SJCRH30 (cell line): Measurements from ENCODE around the gene MRTFA. TPM values are rescaled to one million over a fixed set of nuclear protein-coding genes. Genes with fewer than 3 reads are reported as not detected.
A peak's percentile ranks its signal among the peaks of the same experiment; 100 is the strongest.

ENCODE experiments used
- DNase-seq, 2 experiments: peaks; one replicate each; pipeline ENCODE4 v3.0.0-alpha.2; 2015 to 2020
- H3K27ac ChIP-seq: fragments of 250-450 bp; sonication (Bioruptor Pico); 2 replicates; pipeline ENCODE4 v1.5.1; 2020; ENCODE audit warnings: mild to moderate bottlenecking, moderate library complexity
- H3K27me3 ChIP-seq: fragments of 250-450 bp; sonication (Bioruptor Pico); 2 replicates; pipeline ENCODE4 v1.5.1; 2020; ENCODE audit warnings: mild to moderate bottlenecking, moderate library complexity
- H3K36me3 ChIP-seq: fragments of 250-450 bp; sonication (Bioruptor Pico); 2 replicates; pipeline ENCODE4 v1.5.1; 2020; ENCODE audit warnings: mild to moderate bottlenecking, moderate library complexity
- H3K4me1 ChIP-seq: fragments of 250-450 bp; sonication (Bioruptor Pico); 2 replicates; pipeline ENCODE4 v1.5.1; 2020; ENCODE audit warnings: mild to moderate bottlenecking, moderate library complexity
- H3K4me3 ChIP-seq: fragments of 250-450 bp; sonication (Bioruptor Pico); 2 replicates; pipeline ENCODE4 v1.5.1; 2020; ENCODE audit warnings: mild to moderate bottlenecking, moderate library complexity
- H3K9me3 ChIP-seq: fragments of 250-450 bp; sonication (Bioruptor Pico); replicated peaks from 2 replicates; pipeline ENCODE4 v1.5.1; 2020; ENCODE audit warnings: mild to moderate bottlenecking, moderate library complexity
- total RNA-seq: library from RNA; depleted of rRNA; stranded (reverse); fragments of >200 nt; shearing (Covaris generic); gene quantifications from 2 replicates; pipeline ENCODE4 v1.2.3, GENCODE V29; 2014

Gene MRTFA
- total RNA-seq, 1 experiment from 2014 or later, result 12.3 TPM

DNA sequence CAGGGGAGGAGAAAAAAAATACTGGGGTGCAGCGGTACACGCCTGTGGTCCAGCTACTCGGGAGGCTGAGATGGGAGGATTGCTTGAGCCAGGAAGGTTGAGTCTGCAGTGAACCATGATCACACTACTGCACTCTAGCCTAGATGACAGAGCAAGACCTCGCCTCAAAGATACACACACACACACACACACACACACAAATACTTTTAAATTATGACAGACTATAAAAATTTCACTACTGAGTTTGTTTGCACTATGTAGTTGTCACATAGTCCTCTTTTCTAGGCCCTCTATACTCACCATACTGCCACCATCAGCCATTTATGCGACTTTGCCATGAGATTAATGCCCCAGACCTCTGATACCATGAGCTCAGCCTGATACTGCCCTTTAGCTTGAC, 109.6 kb downstream of the MRTFA start:
- Histone ChIP-seq H3K27me3 (no peaks in the 10 kb centered on the region), H3K36me3 (no peaks in the 10 kb centered on the region), H3K9me3 (no peaks in the 10 kb centered on the region), H3K4me1 (no peaks in the 10 kb centered on the region), H3K4me3 (no peak overlapping the region), H3K27ac (no peak overlapping the region)
- no peak for DNase-seq

DNA sequence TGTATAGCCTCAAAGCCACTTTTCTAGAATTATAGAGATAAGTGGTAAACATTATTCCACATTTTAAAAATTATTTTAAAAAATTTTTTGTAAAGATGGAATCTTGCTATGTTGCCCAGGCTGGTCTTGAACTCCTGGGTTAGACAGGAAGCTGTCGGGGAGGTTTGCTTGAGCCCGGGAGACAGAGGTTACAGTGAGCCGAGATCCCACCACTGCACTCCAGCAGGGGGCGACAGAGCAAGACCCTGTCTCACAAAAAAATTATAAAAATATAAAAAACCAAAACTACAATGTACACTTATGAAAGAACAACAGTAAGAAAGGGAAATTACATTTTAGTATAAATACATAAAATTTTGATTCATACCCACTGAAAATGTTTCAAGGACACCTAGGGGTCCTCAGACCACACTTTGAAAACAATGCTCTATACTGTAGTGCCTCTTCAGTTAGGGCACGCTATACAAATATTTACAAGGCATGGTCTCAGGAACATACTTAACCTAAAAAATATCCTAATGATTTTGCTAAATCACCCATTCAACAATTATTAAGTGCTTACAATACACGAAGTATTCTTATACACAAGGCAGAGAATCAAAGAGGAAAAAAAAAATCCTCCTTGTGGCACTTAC, 111.2 kb downstream of the MRTFA start:
- Histone ChIP-seq H3K27me3 (no peaks in the 10 kb centered on the region), H3K27ac (no peak overlapping the region), H3K9me3 (no peaks in the 10 kb centered on the region), H3K4me1 (no peaks in the 10 kb centered on the region), H3K36me3 (no peaks in the 10 kb centered on the region), H3K4me3 (no peak overlapping the region)
- DNase-seq, result peak; percentile 46 to 62

DNA sequence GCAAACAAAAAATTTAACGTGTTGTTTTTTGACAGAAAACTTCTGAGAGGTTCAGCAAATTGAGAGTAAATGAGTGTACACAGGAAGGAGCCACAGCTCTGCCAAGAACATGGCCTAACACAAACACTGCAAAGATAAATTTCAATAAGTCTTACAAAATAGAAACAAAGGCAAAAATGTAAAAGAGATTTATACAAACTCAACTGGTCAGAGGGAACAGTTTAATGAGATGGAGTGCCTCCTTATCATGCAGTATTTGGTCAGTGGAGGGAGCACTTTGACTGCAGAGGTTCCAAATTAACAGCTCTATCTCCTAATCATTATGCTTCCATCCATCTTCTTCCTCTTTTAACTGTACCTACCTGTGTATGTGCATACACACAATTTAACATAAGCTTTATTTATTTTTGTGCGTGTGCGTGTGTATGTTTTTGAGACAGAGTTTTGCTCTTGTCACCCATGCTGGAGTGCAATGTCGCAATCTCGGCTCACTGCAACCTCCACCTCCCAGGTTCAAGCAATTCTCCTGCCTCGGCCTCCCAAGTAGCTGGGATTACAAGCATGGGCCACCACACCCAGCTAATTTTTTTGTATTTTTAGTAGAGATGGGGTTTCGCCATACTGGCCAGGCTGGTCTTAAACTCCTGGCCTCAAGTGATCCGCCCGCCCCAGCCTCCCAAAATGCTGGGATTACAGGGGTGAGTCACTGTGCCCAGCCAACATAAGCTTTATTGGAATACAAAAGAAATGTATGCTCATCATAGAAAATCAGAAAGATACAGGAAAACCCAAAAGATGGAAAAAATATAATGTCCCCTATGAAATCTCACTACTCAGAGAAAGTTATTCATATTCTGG, 111.9 kb downstream of the MRTFA start:
- Histone ChIP-seq H3K36me3 (no peaks in the 10 kb centered on the region), H3K27ac (no peak overlapping the region), H3K27me3 (no peaks in the 10 kb centered on the region), H3K4me1 (no peaks in the 10 kb centered on the region), H3K4me3 (no peak overlapping the region), H3K9me3 (no peaks in the 10 kb centered on the region)
- DNase-seq, result no peak

DNA sequence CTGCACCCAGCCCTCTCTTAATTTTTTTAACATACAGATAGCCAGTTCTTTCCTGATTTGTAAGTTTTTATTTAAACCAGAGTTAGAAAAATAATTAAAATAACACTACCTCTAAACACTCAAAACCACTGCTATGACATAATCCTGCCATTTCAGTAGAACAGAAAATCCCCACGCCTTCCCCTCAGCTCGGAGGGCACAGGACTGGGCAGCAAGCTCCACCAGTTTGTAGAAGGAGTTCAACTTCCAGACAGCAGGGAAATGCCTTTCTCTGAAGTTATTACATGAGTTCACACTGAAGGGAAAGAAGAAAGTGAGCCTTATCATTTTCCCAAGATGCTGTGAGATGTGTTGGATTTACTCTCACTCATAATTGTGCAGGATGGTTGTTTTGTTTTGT, 114.4 kb downstream of the MRTFA start:
- H3K27me3 ChIP-seq, result no peaks in the 10 kb centered on the region
- no peak overlapping the region for H3K27ac ChIP-seq
- DNase-seq, result no peak
- no peaks in the 10 kb centered on the region for H3K4me1 ChIP-seq
- no peaks in the 10 kb centered on the region for H3K36me3 ChIP-seq
- no peaks in the 10 kb centered on the region for H3K9me3 ChIP-seq
- H3K4me3 ChIP-seq, result no peak overlapping the region

DNA sequence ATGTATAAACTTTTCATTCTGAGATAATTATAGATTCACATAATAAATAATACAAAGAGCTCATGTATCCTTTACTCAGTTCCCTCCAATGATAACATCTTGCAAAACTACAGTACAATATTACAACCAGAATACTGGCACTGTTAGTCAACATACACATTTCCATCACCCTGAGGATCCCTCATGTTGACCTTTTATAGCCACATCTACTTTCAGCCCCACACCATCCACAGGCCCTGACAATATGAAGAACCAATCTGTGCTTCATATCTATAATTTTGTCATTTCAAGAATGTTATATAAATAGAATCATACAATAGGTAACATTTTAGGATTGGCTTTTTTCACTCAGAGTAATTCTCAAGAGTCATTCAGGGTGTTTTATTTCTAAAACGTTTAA, 115.5 kb downstream of the MRTFA start:
- H3K27ac ChIP-seq, result no peak overlapping the region
- no peaks in the 10 kb centered on the region for H3K4me1 ChIP-seq
- H3K9me3 ChIP-seq, result no peaks in the 10 kb centered on the region
- H3K36me3 ChIP-seq, result no peaks in the 10 kb centered on the region
- no peak for DNase-seq
- no peak overlapping the region for H3K4me3 ChIP-seq
- H3K27me3 ChIP-seq, result no peaks in the 10 kb centered on the region

DNA sequence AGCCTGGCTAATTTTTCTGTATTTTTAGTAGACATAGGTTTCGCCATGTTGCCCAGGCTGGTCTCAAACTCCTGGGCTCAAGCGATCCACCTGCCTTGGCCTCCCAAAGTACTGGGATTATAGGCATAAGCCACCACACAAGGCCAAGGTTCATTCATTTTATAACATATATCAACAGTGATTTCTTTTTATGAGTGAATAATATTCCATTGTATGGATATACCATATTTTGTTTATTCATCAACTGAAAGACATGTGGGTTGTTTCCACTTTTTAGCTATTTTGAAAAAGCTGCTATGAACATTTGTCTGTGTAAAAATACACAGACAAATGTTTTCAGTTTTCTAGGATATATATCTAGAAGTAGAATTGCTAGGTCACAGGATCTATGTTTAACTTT, 116.0 kb downstream of the MRTFA start:
- Histone ChIP-seq H3K36me3 (no peaks in the 10 kb centered on the region), H3K9me3 (no peaks in the 10 kb centered on the region), H3K27me3 (no peaks in the 10 kb centered on the region), H3K4me3 (no peak overlapping the region), H3K4me1 (no peaks in the 10 kb centered on the region), H3K27ac (no peak overlapping the region)
- no peak for DNase-seq

DNA sequence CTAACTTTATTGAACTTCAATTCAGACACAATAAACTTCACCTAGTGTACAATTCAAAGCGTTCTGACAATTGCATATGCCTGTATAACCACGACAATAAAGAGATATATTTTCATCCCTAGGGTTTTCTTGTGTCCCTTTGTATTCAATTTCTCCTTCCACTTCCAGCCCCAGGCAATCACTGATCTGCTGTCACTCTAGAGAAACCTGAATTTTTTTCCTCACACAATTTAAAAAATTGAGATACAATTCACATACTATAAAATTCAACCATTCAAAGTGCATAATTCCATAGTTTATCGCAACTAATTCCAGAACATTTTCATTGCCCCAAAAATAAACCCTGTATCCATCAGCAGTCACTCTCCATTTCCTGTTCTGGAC, 116.6 kb downstream of the MRTFA start:
- H3K4me3 ChIP-seq, result no peak overlapping the region
- H3K9me3 ChIP-seq, result no peaks in the 10 kb centered on the region
- no peaks in the 10 kb centered on the region for H3K36me3 ChIP-seq
- H3K27me3 ChIP-seq, result no peaks in the 10 kb centered on the region
- no peak overlapping the region for H3K27ac ChIP-seq
- DNase-seq, result no peak
- no peaks in the 10 kb centered on the region for H3K4me1 ChIP-seq

DNA sequence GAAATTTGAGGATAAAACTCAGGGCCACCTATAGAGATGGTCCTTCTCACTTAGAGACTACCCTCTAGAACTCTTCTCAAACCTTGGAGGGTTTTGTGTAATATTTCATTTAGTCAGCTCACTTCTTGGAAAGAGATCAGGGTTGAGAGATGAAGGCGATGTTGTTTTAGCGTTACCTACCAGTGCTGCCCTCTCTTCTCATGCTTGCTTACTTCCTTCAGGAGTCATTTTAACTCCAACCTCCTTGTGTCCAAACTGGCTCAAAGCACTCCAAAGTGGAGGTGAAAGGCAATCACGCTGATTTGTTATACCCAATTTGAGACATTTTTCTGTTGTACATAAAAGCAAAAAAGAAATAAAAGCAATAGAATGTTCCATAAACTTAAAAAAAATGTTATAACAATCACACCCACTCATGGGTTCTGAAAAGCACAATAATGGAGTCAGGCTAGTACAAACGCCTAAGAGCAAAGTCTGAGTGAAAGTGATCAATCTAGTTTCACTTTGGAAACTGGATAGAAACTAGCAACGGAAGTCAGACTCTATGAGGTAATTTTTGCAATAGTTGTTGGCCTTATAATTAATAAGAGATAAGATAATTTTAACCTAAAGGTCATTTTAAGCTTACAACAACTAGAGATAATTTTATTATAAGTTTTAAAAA, 117.1 kb downstream of the MRTFA start:
- Histone ChIP-seq H3K36me3 (no peaks in the 10 kb centered on the region), H3K4me3 (no peak overlapping the region), H3K9me3 (no peaks in the 10 kb centered on the region), H3K4me1 (no peaks in the 10 kb centered on the region), H3K27ac (no peak overlapping the region), H3K27me3 (no peaks in the 10 kb centered on the region)
- no peak for DNase-seq

DNA sequence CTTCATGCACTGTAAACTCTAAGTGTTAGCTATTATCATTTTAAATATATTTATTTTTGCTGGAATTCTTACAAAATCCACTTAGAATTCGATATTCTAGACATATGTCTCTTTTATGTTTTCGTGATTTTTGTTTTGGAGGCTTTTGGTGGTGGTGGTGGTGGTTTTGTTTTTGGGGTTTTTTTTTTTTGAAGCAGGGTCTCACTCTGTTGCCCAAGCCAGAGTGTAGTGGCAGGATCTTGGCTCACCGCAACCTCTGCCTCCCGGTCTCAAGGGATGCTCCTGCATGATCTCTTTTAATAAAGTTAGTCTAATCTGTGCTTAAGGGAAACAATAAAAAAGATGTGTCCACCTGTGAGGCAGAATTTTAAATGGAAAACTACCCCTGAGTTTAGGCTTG, 117.7 kb downstream of the MRTFA start:
- no peaks in the 10 kb centered on the region for H3K36me3 ChIP-seq

DNA sequence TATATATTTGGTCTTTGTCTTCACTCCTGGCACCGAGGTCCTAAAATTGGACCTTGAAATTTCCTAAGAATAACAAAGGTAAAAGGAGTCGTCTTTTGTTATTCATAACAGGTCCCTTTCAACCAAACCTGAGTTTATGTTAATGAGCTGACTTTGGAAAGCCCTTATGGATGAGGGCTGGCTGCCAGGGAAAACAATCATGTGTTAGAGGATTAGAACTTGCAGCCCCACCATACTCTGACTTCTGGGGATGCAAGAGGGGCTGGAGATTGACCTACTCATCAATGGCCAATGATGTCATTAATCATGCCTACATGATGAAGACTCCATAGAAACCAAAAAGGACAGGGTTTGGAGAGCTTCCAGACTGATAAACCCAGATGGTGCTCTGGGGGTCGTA, 118.9 kb downstream of the MRTFA start:
- Histone ChIP-seq H3K27ac (no peak overlapping the region), H3K27me3 (no peaks in the 10 kb centered on the region), H3K4me3 (no peak overlapping the region), H3K36me3 (no peaks in the 10 kb centered on the region), H3K9me3 (no peaks in the 10 kb centered on the region), H3K4me1 (peaks cover 4% of the 10 kb centered on the region; the same call in 1 of the 2 replicates)
- no peak for DNase-seq

More for the DNA sequence above, 117.7 kb downstream of the MRTFA start:
- Histone ChIP-seq H3K27ac (no peak overlapping the region), H3K9me3 (no peaks in the 10 kb centered on the region), H3K27me3 (no peaks in the 10 kb centered on the region), H3K4me1 (no peaks in the 10 kb centered on the region), H3K4me3 (no peak overlapping the region)
- no peak for DNase-seq

DNA sequence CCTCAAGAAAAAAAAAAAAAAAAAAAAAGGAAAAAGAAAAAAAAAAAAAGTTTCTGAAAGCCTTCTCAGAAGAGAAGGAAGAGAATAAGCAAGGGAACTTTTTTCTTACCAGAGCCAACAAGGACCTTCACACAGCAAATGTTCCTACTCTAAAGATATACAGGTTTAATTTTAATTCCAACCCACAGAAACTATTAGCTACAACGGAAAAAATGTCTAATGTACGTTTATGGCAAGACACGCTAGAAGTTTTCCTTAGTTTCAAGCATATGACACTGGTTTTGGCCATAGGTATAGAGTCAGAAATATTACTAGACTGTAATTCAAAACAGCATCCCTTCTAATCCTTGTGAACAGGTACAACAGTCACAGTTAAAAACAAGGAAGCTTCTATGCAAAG, 120.1 kb downstream of the MRTFA start:
- Histone ChIP-seq H3K9me3 (no peaks in the 10 kb centered on the region), H3K27ac (no peak overlapping the region), H3K4me3 (no peak overlapping the region), H3K36me3 (no peaks in the 10 kb centered on the region), H3K27me3 (no peaks in the 10 kb centered on the region), H3K4me1 (peaks cover 8% of the 10 kb centered on the region; the same call in 1 of the 2 replicates)
- DNase-seq, result no peak

DNA sequence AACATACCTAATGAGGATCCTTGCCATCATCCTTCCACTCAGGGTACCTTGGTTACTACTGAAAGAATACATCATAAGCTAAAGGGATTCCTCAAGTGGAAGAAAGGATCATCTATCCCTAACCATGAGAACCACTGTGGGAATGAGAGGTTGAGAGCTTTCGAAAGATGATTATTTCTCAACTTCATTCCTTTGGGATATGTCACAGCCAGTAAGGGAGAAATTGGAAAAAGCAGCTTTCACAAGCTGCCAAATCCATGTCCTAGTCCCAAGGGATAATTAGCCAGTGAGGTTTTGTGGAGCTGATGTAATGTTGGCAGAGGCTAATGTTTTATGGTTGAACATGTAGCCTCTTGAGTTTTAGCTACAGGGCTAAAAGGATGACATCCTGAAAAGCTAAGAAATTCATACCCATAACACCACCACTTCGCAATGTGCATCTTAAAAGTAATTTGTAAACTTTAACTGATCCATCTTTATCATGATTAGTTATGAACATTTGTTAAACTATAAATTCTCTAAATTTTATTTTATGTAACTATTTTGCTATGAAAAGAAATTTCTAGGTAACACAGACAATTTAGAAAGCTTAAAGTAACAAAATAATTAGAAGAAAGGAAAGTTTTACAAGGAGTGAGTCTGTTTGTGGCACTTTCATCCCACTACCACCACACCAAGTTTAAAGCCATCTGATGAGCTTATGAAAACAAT, 123.9 kb downstream of the MRTFA start:
- peak; percentile 13 to 48 for DNase-seq

DNA sequence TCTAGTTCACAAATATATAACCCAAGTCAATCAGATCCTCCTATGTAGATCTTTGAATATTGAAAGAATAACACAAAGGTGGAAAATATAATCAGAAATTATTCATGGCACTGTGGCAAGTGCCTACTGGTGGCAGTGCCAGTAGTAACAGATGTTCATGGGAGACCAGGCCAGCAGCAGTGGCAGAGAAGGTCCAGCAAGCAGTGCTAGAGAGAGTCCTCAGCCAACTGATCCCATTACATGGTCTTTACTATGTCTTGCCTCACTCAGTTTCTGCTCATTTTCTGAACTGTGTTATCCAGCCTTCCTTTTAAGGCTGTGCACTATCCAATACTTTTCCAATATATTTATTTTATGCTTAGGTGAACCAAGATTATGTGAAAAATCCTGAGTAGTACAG, 124.9 kb downstream of the MRTFA start:
- no peaks in the 10 kb centered on the region for H3K27me3 ChIP-seq
- no peak overlapping the region for H3K27ac ChIP-seq
- H3K36me3 ChIP-seq, result no peaks in the 10 kb centered on the region
- H3K9me3 ChIP-seq, result no peaks in the 10 kb centered on the region
- DNase-seq, result no peak
- peaks cover 8% of the 10 kb centered on the region; the same call in 1 of the 2 replicates for H3K4me1 ChIP-seq
- no peak overlapping the region for H3K4me3 ChIP-seq

More for the DNA sequence above, 123.9 kb downstream of the MRTFA start:
- no peak overlapping the region for H3K27ac ChIP-seq
- no peak overlapping the region for H3K4me3 ChIP-seq
- H3K27me3 ChIP-seq, result no peaks in the 10 kb centered on the region
- H3K4me1 ChIP-seq, result peaks cover 8% of the 10 kb centered on the region; the same call in 1 of the 2 replicates
- H3K36me3 ChIP-seq, result no peaks in the 10 kb centered on the region
- H3K9me3 ChIP-seq, result no peaks in the 10 kb centered on the region

DNA sequence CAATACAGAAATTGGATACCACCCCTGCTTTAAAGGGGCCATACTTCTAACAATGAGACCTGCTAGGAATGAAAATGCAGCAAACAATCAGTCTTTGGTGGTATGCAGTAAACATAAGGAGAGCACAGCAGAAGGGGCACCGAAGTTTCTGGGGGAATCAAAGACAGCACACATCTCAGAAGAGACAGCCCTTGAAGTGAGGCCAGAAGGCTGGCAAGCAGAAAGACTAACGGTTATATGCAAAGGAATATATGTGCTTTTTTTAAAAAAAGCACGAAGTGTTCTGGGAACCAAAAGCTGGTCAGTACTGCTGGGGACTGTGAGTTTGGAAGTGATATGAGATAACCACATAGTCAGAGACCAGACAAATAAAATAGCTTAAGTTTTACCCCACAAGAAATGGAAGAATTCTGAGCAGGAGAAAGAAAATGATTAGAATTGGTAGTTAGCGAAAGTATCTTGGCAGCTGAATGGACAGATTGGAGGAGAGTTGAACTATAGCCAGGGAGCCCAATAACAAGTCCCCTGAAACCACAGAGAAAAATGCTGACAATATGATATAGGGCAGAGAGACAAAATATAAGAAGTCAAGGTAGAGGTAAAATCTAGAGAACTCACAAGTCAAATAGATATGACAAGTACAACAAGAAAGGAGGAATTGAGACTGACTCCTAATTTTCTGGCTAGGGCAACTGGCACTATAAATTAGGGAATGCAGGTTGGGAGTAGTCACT, 125.7 kb downstream of the MRTFA start:
- no peaks in the 10 kb centered on the region for H3K36me3 ChIP-seq
- no peaks in the 10 kb centered on the region for H3K9me3 ChIP-seq
- H3K4me1 ChIP-seq, result peaks cover 8% of the 10 kb centered on the region; the same call in 1 of the 2 replicates
- no peak for DNase-seq
- no peak overlapping the region for H3K27ac ChIP-seq
- no peaks in the 10 kb centered on the region for H3K27me3 ChIP-seq
- no peak overlapping the region for H3K4me3 ChIP-seq
